MM.1S (cell line): ENCODE data around the gene AIMP2.

Source experiments
- EZH2phosphoT487 ChIP-seq: fragments of 300-600 bp; sonication (generic); IDR thresholded peaks from 2 replicates; pipeline ENCODE4 v1.6.1; 2018; ENCODE audit warnings: antibody characterized with exemption, low read length
- TF ChIP-seq, protein P1 (sequence below): fragments of 300-600 bp; sonication (generic); IDR thresholded peaks from 2 replicates; pipeline ENCODE4 v1.5.1; 2016; ENCODE audit warnings: antibody characterized with exemption, low read length, mixed read lengths

DNA sequence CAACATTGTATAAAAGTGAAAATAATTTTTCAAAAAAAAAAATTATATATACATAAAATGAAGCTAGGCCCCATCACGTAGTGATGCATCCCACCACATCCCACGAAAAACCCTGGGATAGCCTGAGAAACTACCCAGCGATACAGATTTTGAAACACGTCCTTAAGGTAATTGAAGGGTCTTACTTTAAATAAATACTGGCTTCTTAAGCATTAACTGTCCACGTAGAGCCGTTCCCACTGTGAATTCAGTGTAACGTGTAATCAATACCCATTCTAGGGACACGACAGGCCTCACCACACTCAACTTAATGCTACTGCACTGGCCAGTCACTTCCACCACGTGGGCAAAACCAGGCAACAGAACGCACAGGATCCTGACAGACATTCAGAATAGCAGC, 26.1 kb downstream of the AIMP2 start:
- TF ChIP-seq, protein P1, sequence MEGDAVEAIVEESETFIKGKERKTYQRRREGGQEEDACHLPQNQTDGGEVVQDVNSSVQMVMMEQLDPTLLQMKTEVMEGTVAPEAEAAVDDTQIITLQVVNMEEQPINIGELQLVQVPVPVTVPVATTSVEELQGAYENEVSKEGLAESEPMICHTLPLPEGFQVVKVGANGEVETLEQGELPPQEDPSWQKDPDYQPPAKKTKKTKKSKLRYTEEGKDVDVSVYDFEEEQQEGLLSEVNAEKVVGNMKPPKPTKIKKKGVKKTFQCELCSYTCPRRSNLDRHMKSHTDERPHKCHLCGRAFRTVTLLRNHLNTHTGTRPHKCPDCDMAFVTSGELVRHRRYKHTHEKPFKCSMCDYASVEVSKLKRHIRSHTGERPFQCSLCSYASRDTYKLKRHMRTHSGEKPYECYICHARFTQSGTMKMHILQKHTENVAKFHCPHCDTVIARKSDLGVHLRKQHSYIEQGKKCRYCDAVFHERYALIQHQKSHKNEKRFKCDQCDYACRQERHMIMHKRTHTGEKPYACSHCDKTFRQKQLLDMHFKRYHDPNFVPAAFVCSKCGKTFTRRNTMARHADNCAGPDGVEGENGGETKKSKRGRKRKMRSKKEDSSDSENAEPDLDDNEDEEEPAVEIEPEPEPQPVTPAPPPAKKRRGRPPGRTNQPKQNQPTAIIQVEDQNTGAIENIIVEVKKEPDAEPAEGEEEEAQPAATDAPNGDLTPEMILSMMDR, result no peak
- TF ChIP-seq EZH2phosphoT487, result no peak
